ENCODE data around the gene UBQLN4. TPM values are rescaled to one million over a fixed set of nuclear protein-coding genes. Genes with fewer than 3 reads are reported as not detected.

Gene UBQLN4
- polyA plus RNA-seq (2014; cell fraction: cytosol; rRNA removed), result 49.8 and 51.3 TPM in 2 replicates
- 78.6 and 82.4 TPM in 2 replicates for polyA plus RNA-seq (2014; cell fraction: nucleus; rRNA removed)

DNA sequence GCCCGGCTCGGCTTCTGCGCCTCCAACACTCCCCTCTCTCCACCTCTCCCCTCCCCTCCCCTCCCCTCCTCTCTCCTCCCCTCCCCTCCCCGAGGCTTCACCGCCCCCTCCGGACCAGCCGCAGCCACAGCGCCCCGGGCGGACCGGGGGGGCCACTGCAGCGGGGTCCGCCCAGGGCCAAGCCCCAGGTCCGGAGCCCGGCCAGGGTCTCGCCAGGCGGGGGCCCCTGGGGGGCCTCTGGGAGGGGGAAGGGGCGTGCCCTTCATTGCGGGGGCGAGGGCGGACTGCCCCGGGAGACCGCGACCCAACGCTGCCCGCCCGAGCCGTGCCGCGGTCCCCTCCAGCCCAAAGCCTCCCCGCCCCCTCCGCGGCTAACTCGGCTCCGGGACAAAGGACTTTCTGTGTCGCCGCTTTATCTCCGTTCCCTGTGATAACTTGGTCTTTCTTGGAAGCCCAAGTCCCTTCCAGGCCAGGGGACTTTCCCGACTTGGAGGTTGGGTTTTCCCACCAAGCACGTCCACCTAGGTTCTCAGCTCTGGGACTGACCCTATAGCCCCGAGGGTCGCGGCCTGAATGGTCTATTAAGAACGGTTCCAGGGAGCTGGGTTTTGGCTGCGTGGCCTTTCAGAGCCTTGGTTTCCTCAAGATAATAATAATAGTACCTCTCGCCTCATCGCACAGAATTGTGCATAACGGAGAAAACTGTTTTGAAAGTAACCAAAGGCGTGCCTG, at the start of gene UBQLN4:
Gene UBQLN4 (minus strand): TSS at position 31 of the 732 bp plus-strand sequence. CDS start 97 bp downstream, outside the sequence.
- peak; percentile 89 for DNase-seq (ENCODE audit: low spot score)

DNA sequence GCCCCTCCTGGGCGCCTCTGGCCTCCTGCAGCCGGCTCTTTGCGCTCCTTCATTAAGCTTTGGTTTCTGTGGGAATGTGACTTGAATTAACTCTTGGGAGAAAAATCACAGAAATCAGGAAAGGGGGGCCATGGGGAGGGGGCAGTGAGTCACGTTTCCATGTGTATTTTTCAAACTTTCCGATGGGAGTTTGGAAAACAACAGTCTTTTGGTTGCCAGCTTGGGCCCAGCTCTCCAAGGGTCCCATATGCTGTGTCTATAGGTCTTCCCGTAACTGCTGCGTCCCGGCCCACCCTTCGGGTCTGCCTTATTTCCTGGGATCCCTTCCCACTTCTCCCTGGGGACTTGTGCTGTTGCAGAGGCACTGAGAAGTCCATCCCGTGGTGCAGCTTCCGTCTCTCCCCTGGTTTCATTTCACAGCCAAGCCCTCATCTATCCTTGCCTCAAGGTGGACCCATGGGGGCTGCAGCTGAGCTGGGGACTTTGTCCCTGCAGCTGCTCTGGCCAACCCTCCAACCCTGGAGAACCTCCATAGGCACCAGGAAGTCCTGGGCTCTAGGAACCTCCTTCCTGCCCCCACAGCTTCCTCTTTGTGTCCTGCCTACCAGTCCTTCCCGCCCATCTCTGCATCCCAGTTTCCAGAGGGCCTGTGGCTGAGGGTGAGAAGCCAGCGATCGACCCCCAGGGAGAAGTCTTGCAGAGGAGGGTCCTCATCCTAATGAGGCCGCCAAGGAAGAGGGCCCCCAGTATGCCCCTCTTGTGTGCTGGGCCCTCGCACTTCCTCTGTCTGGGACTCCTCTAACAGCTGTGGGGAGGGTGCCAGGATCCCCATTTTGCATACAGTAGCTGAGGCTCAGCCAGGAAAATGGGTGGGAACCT, 49.3 kb upstream of the UBQLN4 start:
- DNase-seq (ENCODE audit: low spot score), result no peak

DNA sequence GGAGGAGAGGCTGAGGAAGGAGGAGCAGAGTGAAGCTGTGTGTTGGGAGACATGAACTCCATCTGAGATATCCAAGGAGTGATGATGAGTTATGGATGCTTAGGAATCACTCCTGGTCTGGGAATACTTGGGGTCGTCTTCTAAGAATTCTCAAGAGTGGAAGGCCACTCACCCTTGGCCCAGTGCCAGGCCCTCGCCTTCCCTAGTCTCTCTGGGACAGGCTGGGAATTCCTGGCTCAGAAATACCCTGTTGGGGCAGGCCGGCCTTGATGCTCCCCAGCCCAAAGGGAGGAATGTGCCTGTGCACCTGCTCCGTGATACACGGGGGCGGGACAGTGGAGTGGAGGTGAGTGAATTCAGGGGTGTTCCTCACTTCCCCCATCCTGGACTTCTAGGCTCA, 48.3 kb upstream of the UBQLN4 start:
- DNase-seq (ENCODE audit: low spot score), result no peak

DNA sequence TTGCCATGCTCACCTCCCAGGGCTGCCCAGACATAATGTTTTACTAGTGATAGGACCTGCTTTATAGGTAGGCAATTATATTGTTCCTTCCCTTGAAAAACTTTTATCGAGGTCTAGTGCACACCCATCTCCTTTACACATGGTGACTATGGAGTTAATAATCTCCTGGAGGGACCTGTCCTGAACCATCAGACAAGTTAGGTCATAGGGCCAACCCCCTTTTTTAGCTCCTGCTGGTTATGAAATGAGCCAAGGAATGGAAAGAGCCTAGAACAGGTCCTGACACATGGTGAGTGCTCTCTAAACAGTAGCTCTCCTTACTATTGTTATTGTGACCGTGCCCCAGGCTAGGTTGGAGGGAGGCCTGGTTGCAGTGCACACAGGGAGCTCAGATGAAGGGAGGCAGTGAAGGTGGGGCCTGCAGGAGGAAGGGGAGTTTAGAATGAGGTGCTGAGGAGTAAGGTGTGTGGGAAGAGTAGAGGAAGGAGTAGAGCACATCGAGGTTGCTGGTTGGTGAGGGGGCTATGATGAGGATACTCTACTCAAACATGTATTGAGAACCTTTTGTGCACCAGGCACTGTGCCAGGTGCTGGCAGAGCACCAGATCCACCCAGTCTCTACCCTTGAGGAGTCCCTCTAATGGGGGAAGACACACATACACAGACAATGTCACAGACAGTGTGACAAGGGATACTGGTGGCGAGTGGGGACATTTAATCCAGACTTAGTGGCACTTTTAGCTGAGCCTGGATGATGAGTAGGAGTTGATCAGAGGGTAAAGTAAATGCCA, 46.8 kb upstream of the UBQLN4 start:
- no peak for DNase-seq (ENCODE audit: low spot score)

DNA sequence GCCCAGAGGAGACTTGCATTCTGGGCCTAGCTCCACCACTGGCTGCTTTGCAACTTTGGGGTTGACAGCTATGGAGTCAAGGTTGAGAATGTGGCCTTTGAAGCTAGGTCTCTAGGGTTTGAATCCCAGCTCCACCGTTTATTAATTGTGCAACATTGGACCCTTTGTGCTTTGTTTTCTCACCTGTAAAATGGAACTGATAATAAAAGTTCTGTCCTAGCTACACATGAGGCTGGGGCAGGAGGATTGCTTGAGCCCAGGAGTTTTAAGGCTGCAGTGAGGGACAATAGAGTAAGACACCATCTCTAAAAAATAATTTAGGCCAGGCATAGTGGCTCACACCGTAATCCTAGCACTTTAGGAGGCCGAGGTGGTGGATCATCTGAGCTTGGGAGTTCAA, 45.7 kb upstream of the UBQLN4 start:
- DNase-seq (ENCODE audit: low spot score), result no peak

DNA sequence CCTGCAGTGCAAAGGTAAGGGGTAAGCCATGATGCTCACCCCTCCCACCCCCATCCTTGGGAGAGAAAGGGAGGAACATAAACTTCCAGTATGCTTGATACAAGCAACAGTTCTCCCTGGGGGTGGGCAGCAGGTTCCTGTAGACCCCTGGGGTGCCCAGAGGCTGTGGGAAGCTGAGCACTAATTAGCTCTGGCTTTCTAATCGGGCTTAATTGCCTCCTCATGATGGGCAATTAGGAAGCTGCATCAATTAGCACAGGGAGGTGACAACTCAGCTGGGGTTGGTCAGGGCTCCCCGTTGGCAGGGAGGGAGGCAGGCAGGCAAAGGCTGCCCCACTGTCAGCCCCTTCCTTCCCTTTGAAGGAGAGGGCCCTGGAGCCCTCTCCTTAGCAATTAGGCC, 45.2 kb upstream of the UBQLN4 start:
- DNase-seq (ENCODE audit: low spot score), result no peak

DNA sequence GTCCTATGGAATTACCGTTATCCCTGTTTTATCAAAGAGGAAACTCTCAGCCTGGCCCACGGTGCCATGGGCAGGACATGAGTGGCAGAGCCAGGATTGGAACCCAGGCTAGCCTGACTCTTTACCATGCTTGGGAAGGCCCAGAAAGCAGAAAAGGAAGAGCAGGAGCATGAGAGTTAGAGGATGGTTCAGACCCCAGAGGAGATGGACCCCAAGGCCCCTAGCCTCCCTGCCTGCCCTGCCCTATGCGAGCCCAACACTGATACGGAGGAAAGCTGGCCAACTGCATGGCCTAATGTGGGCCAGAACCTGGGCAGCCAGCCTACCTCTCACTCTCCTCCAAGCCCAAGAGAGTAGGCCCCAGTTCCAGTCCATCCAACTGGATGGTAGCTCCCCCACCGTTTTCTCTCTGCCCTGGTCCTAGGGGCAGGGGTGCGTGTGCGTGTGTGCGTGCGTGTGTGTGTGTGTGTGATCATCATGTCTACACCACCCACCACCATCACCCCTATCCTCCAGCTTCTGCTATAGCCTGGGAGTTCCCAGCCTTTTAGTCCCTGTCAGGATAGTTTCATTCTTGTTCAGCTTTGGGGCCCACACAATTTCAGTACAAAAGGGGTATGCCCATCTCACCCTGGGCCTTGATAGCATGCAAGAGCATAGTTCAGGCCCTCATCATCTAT, 44.0 kb upstream of the UBQLN4 start:
- DNase-seq (ENCODE audit: low spot score), result no peak

DNA sequence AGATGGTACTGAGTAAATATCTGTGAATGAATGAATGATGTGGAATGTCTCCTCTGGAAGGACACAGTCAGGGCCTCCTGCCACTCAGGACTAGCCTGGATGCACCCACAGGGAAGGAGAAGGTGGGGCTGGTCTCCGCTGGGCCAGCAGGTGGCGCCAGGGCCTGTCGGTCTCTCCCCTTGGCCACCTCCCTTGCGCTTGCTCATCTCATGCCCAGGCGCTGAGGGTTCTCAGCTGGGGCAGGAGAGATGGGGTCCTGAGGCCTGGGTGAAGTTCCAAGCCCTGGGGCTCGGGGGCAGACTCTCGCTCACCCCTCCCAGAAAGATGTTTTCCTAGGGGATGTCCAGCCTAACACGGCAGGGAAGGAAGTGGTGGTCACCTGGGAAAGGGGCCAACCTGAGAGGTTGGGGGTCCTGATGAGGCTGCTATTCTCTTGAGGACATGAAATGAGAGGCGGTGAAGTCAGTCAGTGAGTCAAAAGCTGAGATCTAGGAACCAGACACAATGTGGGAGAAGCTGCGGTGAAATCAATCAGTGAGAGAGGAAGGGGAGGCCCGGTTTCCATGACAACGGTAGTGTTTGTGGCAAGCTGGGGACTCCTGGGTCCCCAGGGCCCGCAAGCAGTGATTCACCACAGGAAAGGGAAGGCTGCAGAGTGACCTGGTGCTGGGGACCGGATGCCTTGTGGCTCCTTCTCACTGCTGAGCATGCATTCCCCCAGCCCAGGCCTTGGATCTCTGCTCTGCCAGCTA, 43.2 kb upstream of the UBQLN4 start:
- peak; percentile 74 for DNase-seq (ENCODE audit: low spot score)

DNA sequence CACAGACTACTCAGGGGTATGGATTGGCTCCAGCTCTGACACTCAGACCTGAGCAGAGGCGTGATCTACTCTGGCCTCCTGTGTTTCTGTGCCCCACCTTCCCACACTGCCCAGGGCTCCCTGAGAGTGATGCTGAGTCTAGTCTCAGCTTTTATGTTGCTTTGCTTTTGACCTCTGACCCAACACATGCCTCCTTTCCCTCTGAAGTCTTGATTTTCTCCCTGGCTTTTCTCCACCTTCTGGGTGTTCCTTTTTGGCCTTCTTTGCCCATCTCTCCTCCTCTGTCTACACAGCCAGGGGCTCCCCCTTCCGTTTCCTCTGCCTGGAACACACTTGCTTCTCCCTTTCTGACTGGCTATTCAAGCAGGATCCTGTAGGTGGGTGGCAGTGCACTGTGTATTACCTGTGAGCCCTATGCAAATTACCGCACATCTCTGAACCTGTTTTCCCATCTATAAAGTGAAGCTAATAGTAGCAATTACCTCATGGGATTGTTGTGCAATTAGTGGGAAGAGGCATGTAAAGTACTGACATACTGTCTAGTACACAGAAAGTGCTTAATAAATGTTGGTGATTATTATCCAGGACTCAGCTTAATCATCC, 42.4 kb upstream of the UBQLN4 start:
- no peak for DNase-seq (ENCODE audit: low spot score)

DNA sequence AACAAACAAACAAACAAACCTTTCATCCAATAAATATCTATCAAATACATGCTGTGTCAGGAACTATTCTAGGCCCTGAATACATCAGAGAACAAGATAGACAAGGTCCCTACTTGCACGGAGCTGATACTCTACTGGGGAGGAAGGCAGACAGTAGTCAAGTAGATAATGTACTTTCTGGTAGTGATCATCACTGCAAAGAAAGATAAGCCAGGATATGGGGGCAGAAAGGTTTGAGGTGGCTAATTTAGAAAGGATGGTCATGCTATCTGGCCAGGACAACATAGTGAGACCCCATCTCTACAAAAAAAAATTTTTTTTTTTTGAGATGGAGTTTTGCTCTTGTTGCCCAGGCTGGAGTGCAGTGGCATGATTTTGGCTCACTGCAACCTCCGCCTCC, 38.0 kb upstream of the UBQLN4 start:
- no peak for DNase-seq (ENCODE audit: low spot score)

DNA sequence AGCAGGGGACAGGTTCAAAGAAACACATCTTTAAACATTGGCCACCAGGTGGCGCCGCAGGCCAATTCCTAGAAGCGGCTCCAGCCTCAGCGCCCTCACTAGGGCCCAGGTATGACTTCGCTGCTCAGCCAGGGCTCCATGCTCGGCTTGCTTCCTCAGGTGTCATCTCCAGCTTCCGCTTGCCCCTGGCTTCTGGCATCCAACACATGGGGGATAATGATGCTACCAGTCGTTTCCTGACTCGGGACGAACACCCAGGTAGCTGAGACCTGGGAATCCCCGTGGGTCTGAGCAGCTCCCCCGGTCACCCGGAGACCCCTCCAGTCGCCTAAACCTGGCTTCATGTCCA, 37.2 kb upstream of the UBQLN4 start:
- peak; percentile 84 for DNase-seq (ENCODE audit: low spot score)

DNA sequence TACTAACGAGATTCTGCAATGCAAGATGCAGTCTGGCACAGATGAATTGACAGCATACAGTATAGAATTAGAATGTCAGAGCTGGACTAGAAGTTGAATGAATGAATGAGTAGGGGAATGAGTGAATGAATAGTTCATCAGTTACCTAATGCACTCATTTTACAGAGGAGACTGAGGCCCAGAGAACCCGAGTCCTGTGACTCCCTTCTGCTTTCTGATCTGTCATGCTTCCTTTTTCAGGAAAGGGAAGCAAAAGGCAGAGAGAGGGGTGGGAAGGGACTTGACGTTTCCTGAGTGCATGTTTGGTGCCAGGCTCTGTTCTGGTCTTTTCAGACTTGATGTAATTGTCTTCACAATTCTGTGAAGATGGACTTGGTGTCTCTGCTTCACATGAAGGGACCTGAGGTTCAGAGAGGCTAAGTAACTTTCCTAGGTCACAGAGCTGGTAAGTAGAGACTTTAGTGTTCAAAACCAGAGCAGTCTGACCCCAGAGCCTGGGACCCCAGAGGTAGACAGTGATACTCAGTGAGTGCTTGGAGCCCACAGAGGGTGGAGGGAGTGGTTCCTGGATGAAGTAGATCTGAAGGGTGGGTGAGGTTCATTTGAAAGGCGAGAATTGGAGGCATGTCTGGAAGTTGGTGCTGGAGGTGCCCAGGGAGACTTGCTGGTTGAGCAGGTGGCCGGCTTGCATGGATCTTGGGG, 36.7 kb upstream of the UBQLN4 start:
- DNase-seq (ENCODE audit: low spot score), result no peak

DNA sequence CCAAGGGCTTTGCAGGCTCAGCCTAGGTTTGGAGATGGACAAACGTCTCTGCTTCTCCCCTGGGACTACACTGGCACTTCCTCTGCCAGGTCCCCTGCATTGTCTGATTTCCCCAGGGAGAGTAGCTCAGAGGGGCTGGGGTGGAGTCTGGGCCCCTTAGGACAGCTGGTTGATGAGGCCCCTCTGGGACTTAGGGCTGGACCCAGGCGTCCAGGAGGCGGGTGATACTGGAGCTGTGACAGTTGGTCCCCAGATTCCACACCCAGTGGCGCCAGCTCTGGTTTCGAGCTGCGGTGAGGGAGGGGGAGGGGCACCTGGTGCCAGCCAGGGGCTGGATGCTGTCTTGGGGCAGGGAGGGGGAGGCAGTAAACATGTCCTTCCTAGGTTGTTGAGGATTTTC, 36.1 kb upstream of the UBQLN4 start:
- no peak for DNase-seq (ENCODE audit: low spot score)

DNA sequence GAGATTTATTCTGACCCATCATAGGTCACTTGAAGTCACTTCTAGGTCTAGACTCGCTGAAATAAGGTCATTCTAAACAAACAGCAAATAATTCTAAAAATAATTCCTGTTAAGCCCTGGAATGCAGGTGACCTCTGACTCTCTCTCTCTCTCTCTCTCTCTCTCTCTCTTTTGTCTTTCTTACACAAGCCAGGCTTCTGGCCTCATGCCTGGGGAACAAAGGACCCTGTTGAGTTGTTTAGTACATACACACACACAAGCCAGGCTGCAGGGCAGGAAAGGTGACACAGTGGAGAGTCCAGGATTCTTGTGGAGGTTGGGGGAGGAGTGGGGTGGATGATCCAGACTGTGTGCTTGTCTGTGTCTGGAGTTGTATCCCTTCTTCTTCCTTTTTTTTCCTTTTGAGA, 32.7 kb upstream of the UBQLN4 start:
- DNase-seq (ENCODE audit: low spot score), result no peak

DNA sequence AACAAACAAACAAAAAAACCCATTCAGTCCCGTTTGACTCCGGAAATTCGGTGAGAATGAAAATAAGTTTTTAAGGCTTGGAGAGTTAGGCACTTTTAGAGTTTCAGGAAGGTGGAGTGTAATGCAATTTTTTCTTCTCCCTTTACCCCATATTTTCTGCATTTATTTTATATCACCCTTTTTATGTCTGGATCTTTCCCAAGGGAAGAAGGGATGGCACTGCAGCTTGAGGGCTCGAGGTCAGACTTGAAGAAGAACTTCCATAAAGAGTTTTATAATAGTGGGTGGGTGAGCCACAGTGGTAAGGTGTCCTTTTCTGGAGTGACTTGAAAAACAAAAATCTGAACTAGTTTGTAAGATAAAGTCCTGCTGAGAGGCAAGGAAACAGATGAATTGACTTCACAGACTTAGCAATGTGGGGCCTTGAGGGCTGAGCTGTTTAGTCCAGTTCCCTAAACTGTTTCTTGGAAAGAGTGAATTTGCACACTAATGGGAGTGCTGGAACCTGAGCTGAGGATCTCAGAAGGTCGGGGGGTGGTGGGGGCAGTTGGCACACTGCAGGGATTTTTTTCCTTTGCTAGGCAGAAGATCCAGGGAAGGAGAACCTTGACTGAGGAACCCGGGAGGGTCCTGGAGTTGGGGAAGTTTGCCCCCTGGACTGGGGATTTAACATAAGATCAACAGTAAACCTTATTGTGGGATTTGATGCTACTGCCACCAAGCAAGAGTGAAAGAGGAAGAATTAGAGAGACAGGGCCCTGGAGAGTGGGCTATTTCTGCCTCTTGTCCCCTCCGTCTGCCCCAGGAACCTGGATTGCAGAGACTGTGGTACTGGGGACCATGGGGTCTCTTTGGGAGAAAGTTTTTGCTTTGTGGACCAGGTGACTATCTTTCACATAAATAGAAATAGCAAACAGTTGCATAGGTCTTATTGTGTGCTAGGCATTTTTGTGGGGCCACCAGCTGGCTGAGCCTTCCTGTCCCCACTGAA, 30.5 kb upstream of the UBQLN4 start:
- no peak for DNase-seq (ENCODE audit: low spot score)

DNA sequence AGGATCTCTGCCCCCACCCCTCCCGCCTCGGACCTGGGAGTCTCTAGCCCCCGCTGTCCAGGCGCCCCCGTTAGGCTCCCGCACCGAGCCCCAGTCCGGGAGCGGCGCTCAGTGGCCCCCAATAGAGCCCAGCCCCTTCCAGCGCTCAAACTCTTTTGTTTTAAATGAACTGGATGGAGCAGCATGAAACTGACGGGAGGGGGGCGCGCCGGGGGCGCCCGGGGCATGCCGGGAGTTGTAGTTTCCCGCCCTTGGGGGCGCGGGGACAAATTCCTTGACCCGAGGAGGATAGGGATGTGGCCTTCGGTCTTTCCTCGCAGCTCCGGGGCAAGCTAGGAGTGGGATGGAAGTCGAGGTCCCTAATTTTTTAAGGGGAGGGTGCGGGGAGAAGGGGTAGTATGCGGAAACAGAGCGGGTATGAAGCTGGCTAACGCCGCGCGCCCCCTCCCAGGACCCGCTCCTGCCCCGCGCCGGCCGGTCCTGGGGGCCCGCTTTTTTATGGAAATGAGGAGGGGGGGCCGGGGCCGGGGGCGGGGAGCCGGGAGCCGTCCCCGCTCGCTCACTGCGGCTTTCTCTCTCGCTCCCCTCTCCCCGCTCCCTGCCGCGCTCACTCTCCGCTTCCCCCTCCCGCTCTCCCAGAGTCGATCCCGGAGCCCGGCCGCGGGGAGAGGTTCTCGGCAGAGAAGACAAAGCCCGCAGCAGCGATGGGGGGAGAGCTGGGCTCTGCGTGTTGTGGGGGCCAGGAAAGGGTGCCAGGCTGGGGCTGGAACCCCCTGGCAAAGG, 28.9 kb upstream of the UBQLN4 start, which contains the start of gene MEX3A:
Gene MEX3A (minus strand): TSS at position 157 of the 783 bp plus-strand sequence. CDS start 467 bp downstream, outside the sequence.
- DNase-seq (ENCODE audit: low spot score), result peak; percentile 95

DNA sequence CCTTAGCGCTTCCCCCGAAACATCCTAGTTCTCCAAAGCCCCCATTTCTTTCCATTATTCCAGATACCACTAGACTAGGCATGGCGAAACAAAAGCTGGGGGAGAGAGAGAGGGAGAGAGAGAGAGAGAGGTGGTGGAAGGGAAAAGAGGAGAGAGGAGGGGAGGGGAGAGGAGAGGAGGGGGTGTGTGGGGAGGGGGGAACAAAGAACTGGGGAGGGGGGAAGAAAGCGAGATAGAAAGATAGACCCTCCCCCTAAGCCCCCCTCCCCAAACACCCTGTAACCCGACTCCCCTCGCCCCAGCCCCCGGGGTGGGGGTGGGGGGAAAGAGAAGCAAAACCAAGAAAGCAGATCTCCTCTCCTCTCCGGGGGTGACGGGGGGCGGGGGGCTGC, 28.3 kb upstream of the UBQLN4 start:
- DNase-seq (ENCODE audit: low spot score), result no peak

All from SK-N-DZ (cell line).